HepG2 (cell line): Measurements from ENCODE around the gene TMEM131. TPM values are rescaled to one million over a fixed set of nuclear protein-coding genes. Genes with fewer than 3 reads are reported as not detected.
A peak's percentile ranks its signal among the peaks of the same experiment; 100 is the strongest.

ENCODE experiments used
- ATAC-seq: fragments of 200-7000 bp; cut with Tn5 transposase; 3 replicates; pipeline ENCODE4 v1.9.1; 2020; ENCODE audit warnings: mild to moderate bottlenecking, moderate library complexity
- BruUV-seq: library from RNA; stranded (reverse); fragments of 400-500 nt; replicated peaks from 2 replicates; lab custom pipeline; 2021; lab: Mats Ljungman, UMichigan
- CTCF ChIA-PET: fragments of 300-600 bp; formaldehyde crosslinking; extraction: SDS; loops from one replicate; lab custom pipeline; 2021; ENCODE audit warnings: low total read pairs, inconsistent platforms, low intra/inter-chr PET ratio; lab: Yijun Ruan, JAX
- POLR2A ChIA-PET: fragments of 350-600 bp; sonication (Branson Sonifier 250); formaldehyde crosslinking; loops from one replicate; lab custom pipeline; 2020; ENCODE audit warnings: antibody characterized with exemption, inconsistent platforms; lab: Yijun Ruan, JAX
- DNase-seq: peaks from one replicate; pipeline ENCODE4 v3.0.0-alpha.2; 2015; ENCODE audit warnings: low spot score
- FAIRE-seq: peaks from 3 replicates; lab custom pipeline; 2011; peaks lifted over from hg19 to GRCh38; lab: Jason Lieb, UNC
- H2AFZ ChIP-seq: one replicate; pipeline ENCODE4 v1.6.1; 2011; ENCODE audit warnings: low read length, inconsistent platforms
- H3K27ac ChIP-seq: fragments of 300-600 bp; 3 replicates; pipeline ENCODE4 v1.8.0; 2011; ENCODE audit warnings: mixed run types, mild to moderate bottlenecking, mixed read lengths, low read length, inconsistent platforms; ENCODE audit not compliant: insufficient read depth; ENCODE audit errors: extremely low read length
- H3K27me3 ChIP-seq, 2 experiments: fragments of 200-600 bp in 1 of 2; 2 replicates in 1 of 2; 3 replicates in 1 of 2; pipeline versions ENCODE4 v1.6.0 to v1.8.0; 2011; ENCODE audit warnings: low read length in 2 of 2, mild to moderate bottlenecking in 2 of 2, moderate library complexity in 2 of 2, inconsistent platforms in 1 of 2; ENCODE audit not compliant: insufficient read depth in 2 of 2, control insufficient read depth in 1 of 2
- H3K36me3 ChIP-seq, 2 experiments: fragments of 200-600 bp in 1 of 2; replicated peaks in 1 of 2; 2 replicates in 1 of 2; 3 replicates in 1 of 2; pipeline versions ENCODE4 v1.5.1 to v1.8.0; 2011; ENCODE audit warnings: low read length in 2 of 2, inconsistent platforms in 1 of 2; ENCODE audit not compliant: insufficient read depth in 2 of 2, control insufficient read depth in 1 of 2
- H3K4me1 ChIP-seq: 2 replicates; pipeline ENCODE4 v1.5.1; 2012; ENCODE audit warnings: low read length, inconsistent platforms; ENCODE audit not compliant: insufficient read depth
- H3K4me2 ChIP-seq: 2 replicates; pipeline ENCODE4 v1.6.0; 2011; ENCODE audit warnings: low read depth, low read length, inconsistent platforms
- H3K4me3 ChIP-seq, 3 experiments: fragments of 200-600 bp in 1 of 3; sonication (generic), shearing (Covaris generic) in 1 of 3; replicated peaks in 1 of 3; 2 replicates each; pipeline ENCODE4 v1.5.1; 2011 to 2016; ENCODE audit warnings: low read length in 3 of 3, inconsistent platforms in 2 of 3, low read depth in 2 of 3, mild to moderate bottlenecking in 2 of 3, control low read depth in 1 of 3, mixed read lengths in 1 of 3; ENCODE audit not compliant: insufficient read depth in 1 of 3
- H3K79me2 ChIP-seq: one replicate; pipeline ENCODE4 v1.6.1; 2011; ENCODE audit warnings: low read length, inconsistent platforms; ENCODE audit not compliant: insufficient read depth
- H3K9ac ChIP-seq: 2 replicates; pipeline ENCODE4 v1.6.0; 2011; ENCODE audit warnings: mild to moderate bottlenecking, low read depth, low read length, inconsistent platforms; ENCODE audit not compliant: insufficient read depth
- H3K9me3 ChIP-seq: 2 replicates; pipeline ENCODE4 v1.5.1; 2012; ENCODE audit warnings: mild to moderate bottlenecking, low read length
- H4K20me1 ChIP-seq: 2 replicates; pipeline ENCODE4 v1.6.0; 2011; ENCODE audit warnings: inconsistent platforms, mild to moderate bottlenecking, low read length, moderate library complexity; ENCODE audit not compliant: insufficient read depth
- ZNF30 ChIP-seq: sonication (generic); formaldehyde crosslinking; IDR thresholded peaks from 2 replicates; pipeline ENCODE4 v1.5.0; 2020; ENCODE audit warnings: mild to moderate bottlenecking, missing genetic modification reagents
- WGBS: methylation state at CpG from one replicate; pipeline ENCODE4 v1.1.6; 2017; ENCODE audit warnings: low lambda C conversion rate; 5-methylcytosine and 5-hydroxymethylcytosine counted together
- in situ Hi-C: cut with HindIII; loops from 2 replicates; pipeline ENCODE4 v1.10.0; 2017; ENCODE audit warnings: low pct_unique_long_range_greater_than_20kb; ENCODE audit not compliant: extremely low pct_ligation_motif_present
- intact Hi-C: fragments of 100-400 bp; cut with micrococcal nuclease; formaldehyde crosslinking; loops from one replicate; pipeline ENCODE4 v1.10.0; 2022; ENCODE audit not compliant: unreplicated experiment
- polyA plus RNA-seq, 8 experiments: library from polyadenylated mRNA; depleted of rRNA in 3 of 8; stranded (reverse) in 7 of 8; unstranded in 1 of 8; fragments of >200 nt; fragmentation: Illumina TruSeq in 4 of 8; extraction: Trizol in 4 of 8; gene quantifications; 2 replicates each; pipeline versions ENCODE4 v1.2.1 to v1.2.3, GENCODE V29; 2011 to 2016; ENCODE audit warnings: low read depth in 4 of 8, missing spikeins in 1 of 8, mixed read lengths in 1 of 8; ENCODE audit not compliant: insufficient read depth in 1 of 8
- total RNA-seq, 5 experiments: library from RNA; depleted of rRNA; stranded (reverse); fragments of >200 nt; fragmentation: Illumina TruSeq; extraction: Trizol; gene quantifications; 2 replicates each; pipeline ENCODE4 v1.2.3, GENCODE V29; 2016; ENCODE audit warnings: low read depth in 1 of 5
- TF ChIP-seq, protein P1 (sequence below): sonication (generic); formaldehyde crosslinking; IDR thresholded peaks from 2 replicates; pipeline ENCODE4 v1.4.0; 2020; ENCODE audit warnings: missing genetic modification reagents
- TF ChIP-seq, protein P2 (sequence below): sonication (generic); formaldehyde crosslinking; IDR thresholded peaks from 2 replicates; pipeline ENCODE4 v1.5.0; 2020; ENCODE audit warnings: mild to moderate bottlenecking, missing genetic modification reagents, moderate library complexity

TMEM131 gene
- total and polyA plus RNA-seq, 2 of the 13 experiments (the other 11 are each of a cell fraction or from before 2014, with no cell fraction given) = 17.9 to 19.5 TPM

DNA sequence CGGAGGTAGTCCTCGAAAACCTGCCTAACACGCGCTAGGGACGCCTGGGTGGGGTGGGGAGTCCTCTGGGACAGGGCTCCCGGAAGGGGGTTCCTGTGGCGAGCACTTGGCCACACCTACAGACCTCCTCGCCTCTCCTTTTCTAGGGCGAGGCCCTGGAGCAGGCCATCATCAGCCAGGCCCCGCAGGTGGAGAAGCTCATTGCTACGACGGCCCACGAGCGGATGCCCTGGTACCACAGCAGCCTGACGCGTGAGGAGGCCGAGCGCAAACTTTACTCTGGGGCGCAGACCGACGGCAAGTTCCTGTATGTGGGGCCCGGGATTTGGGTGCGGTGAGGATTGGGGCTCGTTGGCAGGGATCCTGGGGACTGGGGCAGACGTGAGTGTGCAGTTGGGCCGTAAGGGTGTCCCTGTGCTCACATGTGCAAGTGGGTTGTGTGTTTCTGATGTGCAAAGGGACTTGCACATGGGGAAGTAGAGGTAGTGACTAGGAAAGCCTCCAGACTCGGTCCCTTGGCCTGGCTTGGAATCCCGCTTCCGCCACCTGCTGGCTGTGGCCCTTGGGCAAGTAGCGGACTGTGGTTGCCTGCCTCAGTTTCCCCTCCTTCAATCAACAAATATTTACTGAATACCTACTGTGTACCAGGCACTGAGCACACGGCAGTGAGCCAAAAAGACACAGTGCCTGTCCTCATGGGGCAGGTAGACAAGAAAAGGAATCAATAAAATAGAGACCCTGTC, 270.6 kb downstream of the TMEM131 start:
- Histone ChIP-seq H3K79me2 (no peaks in the 10 kb centered on the region), H3K4me2 (no peak overlapping the region), H4K20me1 (no peaks in the 10 kb centered on the region), H3K4me3 (no peak overlapping the region), H3K27me3 (no peaks in the 10 kb centered on the region; a peak in 1 of 5 replicates), H2AFZ (no peak overlapping the region), H3K36me3 (no peaks in the 10 kb centered on the region), H3K9me3 (peaks cover 5% of the 10 kb centered on the region; the same call in 1 of the 2 replicates)
- POLR2A ChIA-PET = no interaction called here
- no peak for FAIRE-seq
- TF ChIP-seq, protein P1, sequence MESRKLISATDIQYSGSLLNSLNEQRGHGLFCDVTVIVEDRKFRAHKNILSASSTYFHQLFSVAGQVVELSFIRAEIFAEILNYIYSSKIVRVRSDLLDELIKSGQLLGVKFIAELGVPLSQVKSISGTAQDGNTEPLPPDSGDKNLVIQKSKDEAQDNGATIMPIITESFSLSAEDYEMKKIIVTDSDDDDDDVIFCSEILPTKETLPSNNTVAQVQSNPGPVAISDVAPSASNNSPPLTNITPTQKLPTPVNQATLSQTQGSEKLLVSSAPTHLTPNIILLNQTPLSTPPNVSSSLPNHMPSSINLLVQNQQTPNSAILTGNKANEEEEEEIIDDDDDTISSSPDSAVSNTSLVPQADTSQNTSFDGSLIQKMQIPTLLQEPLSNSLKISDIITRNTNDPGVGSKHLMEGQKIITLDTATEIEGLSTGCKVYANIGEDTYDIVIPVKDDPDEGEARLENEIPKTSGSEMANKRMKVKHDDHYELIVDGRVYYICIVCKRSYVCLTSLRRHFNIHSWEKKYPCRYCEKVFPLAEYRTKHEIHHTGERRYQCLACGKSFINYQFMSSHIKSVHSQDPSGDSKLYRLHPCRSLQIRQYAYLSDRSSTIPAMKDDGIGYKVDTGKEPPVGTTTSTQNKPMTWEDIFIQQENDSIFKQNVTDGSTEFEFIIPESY (CRISPR knock-in tag) = 0 out of 2 replicates have a peak, but pooled peaks have one; percentile 28
- TF ChIP-seq, protein P2, sequence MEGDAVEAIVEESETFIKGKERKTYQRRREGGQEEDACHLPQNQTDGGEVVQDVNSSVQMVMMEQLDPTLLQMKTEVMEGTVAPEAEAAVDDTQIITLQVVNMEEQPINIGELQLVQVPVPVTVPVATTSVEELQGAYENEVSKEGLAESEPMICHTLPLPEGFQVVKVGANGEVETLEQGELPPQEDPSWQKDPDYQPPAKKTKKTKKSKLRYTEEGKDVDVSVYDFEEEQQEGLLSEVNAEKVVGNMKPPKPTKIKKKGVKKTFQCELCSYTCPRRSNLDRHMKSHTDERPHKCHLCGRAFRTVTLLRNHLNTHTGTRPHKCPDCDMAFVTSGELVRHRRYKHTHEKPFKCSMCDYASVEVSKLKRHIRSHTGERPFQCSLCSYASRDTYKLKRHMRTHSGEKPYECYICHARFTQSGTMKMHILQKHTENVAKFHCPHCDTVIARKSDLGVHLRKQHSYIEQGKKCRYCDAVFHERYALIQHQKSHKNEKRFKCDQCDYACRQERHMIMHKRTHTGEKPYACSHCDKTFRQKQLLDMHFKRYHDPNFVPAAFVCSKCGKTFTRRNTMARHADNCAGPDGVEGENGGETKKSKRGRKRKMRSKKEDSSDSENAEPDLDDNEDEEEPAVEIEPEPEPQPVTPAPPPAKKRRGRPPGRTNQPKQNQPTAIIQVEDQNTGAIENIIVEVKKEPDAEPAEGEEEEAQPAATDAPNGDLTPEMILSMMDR (CRISPR knock-in tag) = peak; percentile 27
- TF ChIP-seq ZNF30 (CRISPR knock-in tag) = no peak
- TF ChIP-seq, all 625 proteins: peak for 2
- no peak; the same call in 2 of the 3 replicates for ATAC-seq
- WGBS = 80% methylated on average over 28 of the region's 31 CpGs
- Histone ChIP-seq H3K27ac (no peak overlapping the region), H3K4me1 (no peaks in the 10 kb centered on the region), H3K9ac (no peak overlapping the region)
- no TSS peak for BruUV-seq
- in situ Hi-C loops (no loop called here), intact Hi-C loops (no loop called here)
- CTCF ChIA-PET = no interaction called here
- no peak for DNase-seq
